Measurements from ENCODE around the gene IL3RA.
"Not testable (repeated sequence)": the region's sequence is repeated elsewhere in the genome, so short reads cannot be mapped to it uniquely, and the experiment has no call there.

IL3RA gene

GRCh38 chrX:1398431-1399340, 62.1 kb downstream of the IL3RA start:
- DNase-seq (ENCODE audit: low read depth in 3 of 3, low spot score in 1 of 3) = no peak

GRCh38 chrX:1400049-1400448, 63.5 kb downstream of the IL3RA start:
- DNase-seq (ENCODE audit: low read depth in 3 of 3, low spot score in 1 of 3) = no peak

- no peak for DNase-seq (ENCODE audit: low read depth in 3 of 3, low spot score in 1 of 3)
Measured at GRCh38 chrX:1400742-1401471, 64.3 kb downstream of the IL3RA start.

- no peak for DNase-seq (ENCODE audit: low read depth in 3 of 3, low spot score in 1 of 3)
Measured at GRCh38 chrX:1401611-1402430, 65.2 kb downstream of the IL3RA start.

GRCh38 chrX:1403228-1403627, 66.6 kb downstream of the IL3RA start:
- no peak for DNase-seq (ENCODE audit: low read depth in 3 of 3, low spot score in 1 of 3)

GRCh38 chrX:1403867-1404266, 67.3 kb downstream of the IL3RA start:
- DNase-seq (ENCODE audit: low read depth in 3 of 3, low spot score in 1 of 3) = not testable (repeated sequence)

GRCh38 chrX:1405769-1406168, 69.2 kb downstream of the IL3RA start:
- DNase-seq (ENCODE audit: low read depth in 3 of 3, low spot score in 1 of 3) = not testable (repeated sequence)

GRCh38 chrX:1407035-1407434, 70.5 kb downstream of the IL3RA start:
- no peak for DNase-seq (ENCODE audit: low read depth in 3 of 3, low spot score in 1 of 3)

- no peak for DNase-seq (ENCODE audit: low read depth in 3 of 3, low spot score in 1 of 3)
Measured at GRCh38 chrX:1411326-1411725, 74.7 kb downstream of the IL3RA start.

GRCh38 chrX:1412551-1413161, 76.1 kb downstream of the IL3RA start:
- no peak for DNase-seq (ENCODE audit: low read depth in 3 of 3, low spot score in 1 of 3)

- no peak for DNase-seq (ENCODE audit: low read depth in 3 of 3, low spot score in 1 of 3)
Measured at GRCh38 chrX:1416327-1416784, 79.8 kb downstream of the IL3RA start.

- no peak for DNase-seq (ENCODE audit: low read depth in 3 of 3, low spot score in 1 of 3)
Measured at GRCh38 chrX:1416965-1417760, 80.6 kb downstream of the IL3RA start.

GRCh38 chrX:1417921-1418771, 81.6 kb downstream of the IL3RA start:
- DNase-seq (ENCODE audit: low read depth in 3 of 3, low spot score in 1 of 3) = no peak

- no peak for DNase-seq (ENCODE audit: low read depth in 3 of 3, low spot score in 1 of 3)
Measured at GRCh38 chrX:1418901-1419544, 82.4 kb downstream of the IL3RA start.

- no peak for DNase-seq (ENCODE audit: low read depth in 3 of 3, low spot score in 1 of 3)
Measured at GRCh38 chrX:1419545-1420355, 83.2 kb downstream of the IL3RA start.

GRCh38 chrX:1420371-1420770, 83.8 kb downstream of the IL3RA start:
- no peak for DNase-seq (ENCODE audit: low read depth in 3 of 3, low spot score in 1 of 3)

GRCh38 chrX:1421433-1422134, 85.0 kb downstream of the IL3RA start:
- DNase-seq (ENCODE audit: low read depth in 3 of 3, low spot score in 1 of 3) = no peak
